ENCODE measurements around the gene CALML6. TPM values are rescaled to one million over a fixed set of nuclear protein-coding genes. Genes with fewer than 3 reads are reported as not detected.
A peak's percentile ranks its signal among the peaks of the same experiment; 100 is the strongest.

CALML6 gene
- total and polyA plus RNA-seq, 10 of the 15 experiments (the other 5 are each of a cell fraction or from before 2014, with no cell fraction given) = 0.07 to 1.3 (median 0.21) TPM; not detected in 5

DNA sequence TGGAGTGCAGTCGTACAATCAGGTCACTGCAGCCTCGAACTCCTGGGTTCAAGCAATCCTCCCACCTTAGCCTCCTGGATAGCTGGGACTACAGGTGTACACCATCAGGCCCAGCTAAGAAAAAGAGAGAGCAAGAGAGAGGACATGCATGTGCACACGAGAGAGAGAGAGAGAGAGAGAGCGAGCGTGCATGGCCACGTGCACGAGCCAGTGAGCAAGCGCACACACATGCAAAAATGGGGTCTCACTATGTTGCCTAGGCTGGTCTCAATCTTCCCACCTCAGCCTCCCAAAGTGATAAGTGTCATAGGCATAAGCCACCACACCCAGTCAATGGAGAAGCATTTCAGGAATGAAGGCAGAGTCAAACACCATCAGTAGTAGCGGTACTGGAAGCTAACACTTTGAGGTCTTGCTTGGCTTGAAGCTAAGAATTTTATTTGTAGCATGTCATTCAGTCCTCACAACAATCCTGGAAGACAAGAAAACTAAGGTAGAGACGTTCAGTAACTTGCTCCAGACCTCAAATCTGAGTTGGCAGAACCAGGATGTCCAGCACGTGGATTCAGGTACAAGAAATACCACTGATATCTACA is 38.6 kb upstream of the CALML6 start:
- DNase-seq (ENCODE audit: low read depth, low spot score) (no peak), ATAC-seq (no peak), FAIRE-seq (no peak)
- Histone ChIP-seq H4K20me1 (ENCODE audit: control insufficient read depth, insufficient read depth) (peaks cover 50% of the 10 kb centered on the region), H3K9me3 (replicated peaks; ENCODE audit: control insufficient read depth, insufficient read depth, low read length) (no peaks in the 10 kb centered on the region; the same call in 2 of the 3 replicates), H3K27me3 (replicated peaks in 1 of 2; ENCODE audit: control insufficient read depth in 2 of 2, insufficient read depth in 2 of 2, low read length in 1 of 2) (no peaks in the 10 kb centered on the region), H3K27ac (ENCODE audit: control insufficient read depth, insufficient read depth) (no peak overlapping the region), H3K4me3 (no peak overlapping the region), H3K9ac (ENCODE audit: control insufficient read depth, insufficient read depth, low read length) (no peak overlapping the region), H2AFZ (ENCODE audit: control insufficient read depth, low read depth, low read length) (no peak overlapping the region), H3K4me1 (ENCODE audit: control insufficient read depth, insufficient read depth, low read length) (no peaks in the 10 kb centered on the region), H3K4me2 (ENCODE audit: control insufficient read depth, insufficient read depth) (no peak overlapping the region), H3K36me3 (ENCODE audit: control insufficient read depth in 2 of 2, insufficient read depth in 2 of 2, low read length in 1 of 2) (peaks cover 38 to 44% of the 10 kb centered on the region in 2 experiments; a peak in 3 of 4 replicates), H3K79me2 (ENCODE audit: control insufficient read depth, insufficient read depth, low read length) (peaks cover 87% of the 10 kb centered on the region)
- 42% methylated on average over 10 of the region's 11 CpGs for WGBS (ENCODE audit: insufficient coverage, insufficient replicate concordance, low lambda C conversion rate, missing lambda C conversion rate)
- intact Hi-C loops (cut with micrococcal nuclease; ENCODE audit: unreplicated experiment) (no loop called here), in situ Hi-C loops (cut with MboI) (no loop called here)
- TF ChIP-seq GATAD2B (conservative IDR thresholded peaks at IDR 0.05; ENCODE audit: low read depth) (no peak), POLR2AphosphoS5 (IDR thresholded peaks at IDR 0.05; ENCODE audit: low read length) (peak; percentile 31; the same call in 1 of the 2 replicates), NFYB (IDR thresholded peaks at IDR 0.05; ENCODE audit: insufficient read depth, low read depth, low read length) (no peak)
- TF ChIP-seq, protein P1, sequence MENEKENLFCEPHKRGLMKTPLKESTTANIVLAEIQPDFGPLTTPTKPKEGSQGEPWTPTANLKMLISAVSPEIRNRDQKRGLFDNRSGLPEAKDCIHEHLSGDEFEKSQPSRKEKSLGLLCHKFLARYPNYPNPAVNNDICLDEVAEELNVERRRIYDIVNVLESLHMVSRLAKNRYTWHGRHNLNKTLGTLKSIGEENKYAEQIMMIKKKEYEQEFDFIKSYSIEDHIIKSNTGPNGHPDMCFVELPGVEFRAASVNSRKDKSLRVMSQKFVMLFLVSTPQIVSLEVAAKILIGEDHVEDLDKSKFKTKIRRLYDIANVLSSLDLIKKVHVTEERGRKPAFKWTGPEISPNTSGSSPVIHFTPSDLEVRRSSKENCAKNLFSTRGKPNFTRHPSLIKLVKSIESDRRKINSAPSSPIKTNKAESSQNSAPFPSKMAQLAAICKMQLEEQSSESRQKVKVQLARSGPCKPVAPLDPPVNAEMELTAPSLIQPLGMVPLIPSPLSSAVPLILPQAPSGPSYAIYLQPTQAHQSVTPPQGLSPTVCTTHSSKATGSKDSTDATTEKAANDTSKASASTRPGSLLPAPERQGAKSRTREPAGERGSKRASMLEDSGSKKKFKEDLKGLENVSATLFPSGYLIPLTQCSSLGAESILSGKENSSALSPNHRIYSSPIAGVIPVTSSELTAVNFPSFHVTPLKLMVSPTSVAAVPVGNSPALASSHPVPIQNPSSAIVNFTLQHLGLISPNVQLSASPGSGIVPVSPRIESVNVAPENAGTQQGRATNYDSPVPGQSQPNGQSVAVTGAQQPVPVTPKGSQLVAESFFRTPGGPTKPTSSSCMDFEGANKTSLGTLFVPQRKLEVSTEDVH (IDR thresholded peaks at IDR 0.05; ENCODE audit: low read depth, partially characterized antibody) = no peak
- CTCF ChIA-PET = no interaction called here
- no TSS peak for BruUV-seq (replicated peaks)
- SMC1A ChIA-PET (ENCODE audit: uncharacterized antibody, unreplicated experiment) = interaction anchor here (1.3 kb wide), 1 partner anchor 13 kb away, joined by 3 read pairs; no protein-coding TSS in a partner anchor
- POLR2A ChIA-PET = interaction anchor here (1.5 kb wide), 1 partner anchor 11 kb away, joined by 4 read pairs; no protein-coding TSS in a partner anchor
- RAD21 ChIA-PET (ENCODE audit: unreplicated experiment) = no interaction called here

Data from GM12878 (cell line).